ENCODE measurements around the gene FXYD7. TPM values are rescaled to one million over a fixed set of nuclear protein-coding genes. Genes with fewer than 3 reads are reported as not detected.

FXYD7 gene
- total RNA-seq, 1 experiment from 2014 or later: 0.71 TPM

DNA sequence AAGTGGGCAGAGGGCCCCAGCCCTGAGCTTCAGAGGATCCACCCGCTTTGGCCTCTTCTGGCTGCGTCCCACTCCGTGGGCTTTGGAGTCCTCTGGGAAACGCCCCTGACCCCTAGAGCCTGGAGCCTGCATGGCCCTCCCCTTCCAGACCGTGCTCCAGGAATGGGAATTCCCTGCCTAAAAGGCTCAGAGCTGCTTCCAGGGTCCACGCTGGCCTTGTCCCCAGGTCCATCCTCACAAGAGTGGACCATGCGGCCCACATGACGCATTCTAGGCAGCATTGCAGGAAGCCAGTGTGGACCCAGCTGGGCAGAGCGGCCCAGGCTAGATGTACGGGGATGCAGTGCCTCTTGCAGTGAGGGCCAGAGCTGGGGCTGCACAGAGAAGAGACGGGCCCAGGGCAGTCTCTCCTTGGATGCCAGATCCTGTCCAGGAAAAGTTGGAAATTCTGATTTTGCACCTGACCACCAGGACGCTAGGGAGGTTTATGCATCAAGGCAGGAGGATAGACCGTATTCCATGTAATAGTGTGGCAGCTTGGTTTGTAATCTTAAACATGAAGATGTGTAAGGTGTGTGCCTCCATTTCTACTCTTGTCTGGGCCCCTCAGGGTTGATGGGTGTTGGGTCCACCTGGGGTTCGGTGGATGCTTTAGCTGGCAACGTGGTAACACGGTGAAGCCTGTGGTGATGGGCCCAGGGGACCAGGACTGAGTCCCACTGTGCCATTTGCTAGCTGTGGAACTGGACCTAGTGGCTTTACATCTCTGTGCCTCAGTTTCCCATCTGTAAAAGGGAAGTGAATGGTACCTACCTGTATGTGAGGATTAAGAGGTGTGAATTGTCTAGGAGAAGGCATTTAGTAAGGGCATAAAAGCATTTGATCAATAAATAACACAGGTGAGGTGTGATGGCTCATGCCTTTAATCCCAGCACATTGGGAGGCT, 42.2 kb upstream of the FXYD7 start:
- H3K4me1 ChIP-seq (ENCODE audit: control insufficient read depth in 1 of 2, insufficient read depth in 2 of 2, low read length in 2 of 2): no peaks in the 10 kb centered on the region
- CTCF ChIA-PET: interaction anchor here (1.5 kb wide), 1 partner anchor 40 kb away, joined by 3 read pairs; no protein-coding TSS in a partner anchor
- TF ChIP-seq ZNF274 (IDR thresholded peaks at IDR 0.05; ENCODE audit: low read depth, low read length) (no peak), POLR2AphosphoS5 (IDR thresholded peaks at IDR 0.05; ENCODE audit: low read depth, low read length) (no peak), EZH2phosphoT487 (IDR thresholded peaks at IDR 0.05; ENCODE audit: borderline replicate concordance) (no peak), ATF3 (IDR thresholded peaks at IDR 0.05) (no peak), TCF7L2 (IDR thresholded peaks at IDR 0.05; ENCODE audit: borderline replicate concordance, extremely low read depth, insufficient read depth, insufficient read length) (no peak), CBX3 (IDR thresholded peaks at IDR 0.05; ENCODE audit: low read depth) (no peak), EZH2 (IDR thresholded peaks at IDR 0.05) (no peak), ZBTB33 (IDR thresholded peaks at IDR 0.05; ENCODE audit: extremely low read depth, insufficient replicate concordance, low read length) (no peak), MAX (IDR thresholded peaks at IDR 0.05) (no peak), SP1 (IDR thresholded peaks at IDR 0.05; ENCODE audit: low read depth) (no peak), CEBPB (IDR thresholded peaks at IDR 0.05; ENCODE audit: low read depth) (no peak), CTCF (IDR thresholded peaks at IDR 0.05 in 2 of 3, conservative IDR thresholded peaks at IDR 0.05 in 1 of 3; ENCODE audit: borderline replicate concordance in 1 of 3, insufficient read depth in 1 of 3, low read depth in 2 of 3, low read length in 2 of 3) (no peak), SIN3A (IDR thresholded peaks at IDR 0.05; ENCODE audit: low read depth) (no peak), ZFX (IDR thresholded peaks at IDR 0.05) (no peak), FOSL1 (IDR thresholded peaks at IDR 0.05; ENCODE audit: low read depth) (no peak), EGR1 (IDR thresholded peaks at IDR 0.05; ENCODE audit: low read depth) (no peak), ELF1 (IDR thresholded peaks at IDR 0.05; ENCODE audit: borderline replicate concordance, low read depth) (no peak)
- TF ChIP-seq, protein P1, sequence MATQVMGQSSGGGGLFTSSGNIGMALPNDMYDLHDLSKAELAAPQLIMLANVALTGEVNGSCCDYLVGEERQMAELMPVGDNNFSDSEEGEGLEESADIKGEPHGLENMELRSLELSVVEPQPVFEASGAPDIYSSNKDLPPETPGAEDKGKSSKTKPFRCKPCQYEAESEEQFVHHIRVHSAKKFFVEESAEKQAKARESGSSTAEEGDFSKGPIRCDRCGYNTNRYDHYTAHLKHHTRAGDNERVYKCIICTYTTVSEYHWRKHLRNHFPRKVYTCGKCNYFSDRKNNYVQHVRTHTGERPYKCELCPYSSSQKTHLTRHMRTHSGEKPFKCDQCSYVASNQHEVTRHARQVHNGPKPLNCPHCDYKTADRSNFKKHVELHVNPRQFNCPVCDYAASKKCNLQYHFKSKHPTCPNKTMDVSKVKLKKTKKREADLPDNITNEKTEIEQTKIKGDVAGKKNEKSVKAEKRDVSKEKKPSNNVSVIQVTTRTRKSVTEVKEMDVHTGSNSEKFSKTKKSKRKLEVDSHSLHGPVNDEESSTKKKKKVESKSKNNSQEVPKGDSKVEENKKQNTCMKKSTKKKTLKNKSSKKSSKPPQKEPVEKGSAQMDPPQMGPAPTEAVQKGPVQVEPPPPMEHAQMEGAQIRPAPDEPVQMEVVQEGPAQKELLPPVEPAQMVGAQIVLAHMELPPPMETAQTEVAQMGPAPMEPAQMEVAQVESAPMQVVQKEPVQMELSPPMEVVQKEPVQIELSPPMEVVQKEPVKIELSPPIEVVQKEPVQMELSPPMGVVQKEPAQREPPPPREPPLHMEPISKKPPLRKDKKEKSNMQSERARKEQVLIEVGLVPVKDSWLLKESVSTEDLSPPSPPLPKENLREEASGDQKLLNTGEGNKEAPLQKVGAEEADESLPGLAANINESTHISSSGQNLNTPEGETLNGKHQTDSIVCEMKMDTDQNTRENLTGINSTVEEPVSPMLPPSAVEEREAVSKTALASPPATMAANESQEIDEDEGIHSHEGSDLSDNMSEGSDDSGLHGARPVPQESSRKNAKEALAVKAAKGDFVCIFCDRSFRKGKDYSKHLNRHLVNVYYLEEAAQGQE (IDR thresholded peaks at IDR 0.05; ENCODE audit: low read depth): no peak

More for the DNA sequence above, 42.2 kb upstream of the FXYD7 start:
- H3K4me2 ChIP-seq (ENCODE audit: low read length): no peak overlapping the region
- intact Hi-C loops (cut with micrococcal nuclease): no loop called here
- ChIA-PET RAD21 (ENCODE audit: low non-redundant PET in 1 of 2, low total read pairs in 2 of 2, uncharacterized antibody in 2 of 2, unreplicated experiment in 2 of 2) (no interaction called here), POLR2A (no interaction called here)
- no peaks in the 10 kb centered on the region for H3K27me3 ChIP-seq (ENCODE audit: insufficient read depth, low read length)
- H3K9me2 ChIP-seq (ENCODE audit: insufficient read depth): no peaks in the 10 kb centered on the region
- no peak overlapping the region for H2AFZ ChIP-seq (ENCODE audit: low read depth, low read length, poor library complexity, severe bottlenecking)
- H4K20me1 ChIP-seq (ENCODE audit: insufficient read depth): no peaks in the 10 kb centered on the region
- H3K27ac ChIP-seq (ENCODE audit: low read depth, low read length): no peak overlapping the region
- H3K9me3 ChIP-seq (ENCODE audit: control insufficient read depth in 1 of 2, insufficient read depth in 1 of 2, low read depth in 1 of 2, low read length in 2 of 2): peaks cover 0 to 6% of the 10 kb centered on the region in 2 experiments; a peak in 1 of 4 replicates
- ATAC-seq: no peak
- DNase-seq (ENCODE audit: low read depth, low spot score): no peak
- no TSS peak for BruUV-seq (replicated peaks)
- no peak overlapping the region for H3K9ac ChIP-seq (ENCODE audit: low read length)
- H3K79me2 ChIP-seq (ENCODE audit: insufficient read depth, low read length): no peaks in the 10 kb centered on the region
- no peaks in the 10 kb centered on the region for H3K36me3 ChIP-seq (ENCODE audit: control insufficient read depth in 1 of 2, insufficient read depth in 2 of 2, low read length in 2 of 2)
- H3K4me3 ChIP-seq (replicated peaks in 1 of 2; ENCODE audit: low read depth in 1 of 2, low read length in 2 of 2): no peak overlapping the region

Data from HCT116 (cell line).